ENCODE data around the gene ANKRD27.
"Not testable (repeated sequence)": the region's sequence is repeated elsewhere in the genome, so short reads cannot be mapped to it uniquely, and the experiment has no call there.

ANKRD27 gene

GRCh38 chr19:32606289-32606688 lies 68.7 kb downstream of the ANKRD27 start:
- DNase-seq (ENCODE audit: low read depth in 1 of 2, low spot score in 1 of 2), result no peak

GRCh38 chr19:32605544-32605943 lies 69.4 kb downstream of the ANKRD27 start:
- DNase-seq (ENCODE audit: low read depth in 1 of 2, low spot score in 1 of 2), result no peak

- DNase-seq (ENCODE audit: low read depth in 1 of 2, low spot score in 1 of 2), result no peak
Observed at GRCh38 chr19:32603961-32604360, 71.0 kb downstream of the ANKRD27 start.

- no peak for DNase-seq (ENCODE audit: low read depth in 1 of 2, low spot score in 1 of 2)
Observed at GRCh38 chr19:32599736-32600157, 75.2 kb downstream of the ANKRD27 start.

GRCh38 chr19:32599258-32599657 lies 75.7 kb downstream of the ANKRD27 start:
- DNase-seq (ENCODE audit: low read depth in 1 of 2, low spot score in 1 of 2), result no peak

GRCh38 chr19:32598022-32598421 lies 77.0 kb downstream of the ANKRD27 start:
- no peak for DNase-seq (ENCODE audit: low read depth in 1 of 2, low spot score in 1 of 2)

DNA sequence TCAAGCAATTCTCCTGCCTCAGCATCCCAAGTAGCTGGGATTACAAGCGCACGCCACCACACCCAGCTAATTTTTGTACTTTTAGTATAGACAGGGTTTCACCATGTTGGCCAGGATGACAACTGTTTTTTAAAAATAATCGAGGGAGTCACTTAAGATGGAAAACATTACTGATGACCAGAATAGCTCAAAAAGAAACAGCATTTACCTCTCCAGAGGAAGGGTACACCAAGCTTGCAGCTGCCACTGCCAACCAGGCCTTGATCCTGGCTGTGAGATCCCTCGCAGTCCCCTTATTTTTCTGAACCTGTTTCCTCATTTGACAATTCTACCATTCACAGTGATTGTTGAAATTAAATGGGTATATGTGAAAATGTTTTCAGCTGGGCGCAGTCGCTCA lies 79.5 kb downstream of the ANKRD27 start:
- DNase-seq (ENCODE audit: low read depth in 1 of 2, low spot score in 1 of 2), result no peak

DNA sequence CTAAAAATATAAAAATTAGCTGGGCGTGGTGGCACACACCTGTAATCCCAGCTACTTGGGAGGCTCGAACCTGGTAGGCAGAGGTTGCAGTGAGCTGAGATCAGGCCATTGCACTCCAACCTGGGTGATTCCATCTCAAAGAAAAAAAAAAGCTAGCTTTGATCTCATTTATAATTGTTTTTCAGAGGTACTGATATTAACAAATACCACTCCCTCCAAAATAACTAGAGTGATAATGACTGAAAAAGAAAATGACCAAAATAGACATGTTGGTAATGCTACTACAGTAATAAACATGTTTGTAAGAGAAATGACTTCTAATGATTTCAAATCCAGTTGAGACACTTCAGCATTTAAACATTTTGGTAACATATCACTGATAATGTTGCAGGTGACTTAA lies 81.0 kb downstream of the ANKRD27 start:
- no peak for DNase-seq (ENCODE audit: low read depth in 1 of 2, low spot score in 1 of 2)

DNA sequence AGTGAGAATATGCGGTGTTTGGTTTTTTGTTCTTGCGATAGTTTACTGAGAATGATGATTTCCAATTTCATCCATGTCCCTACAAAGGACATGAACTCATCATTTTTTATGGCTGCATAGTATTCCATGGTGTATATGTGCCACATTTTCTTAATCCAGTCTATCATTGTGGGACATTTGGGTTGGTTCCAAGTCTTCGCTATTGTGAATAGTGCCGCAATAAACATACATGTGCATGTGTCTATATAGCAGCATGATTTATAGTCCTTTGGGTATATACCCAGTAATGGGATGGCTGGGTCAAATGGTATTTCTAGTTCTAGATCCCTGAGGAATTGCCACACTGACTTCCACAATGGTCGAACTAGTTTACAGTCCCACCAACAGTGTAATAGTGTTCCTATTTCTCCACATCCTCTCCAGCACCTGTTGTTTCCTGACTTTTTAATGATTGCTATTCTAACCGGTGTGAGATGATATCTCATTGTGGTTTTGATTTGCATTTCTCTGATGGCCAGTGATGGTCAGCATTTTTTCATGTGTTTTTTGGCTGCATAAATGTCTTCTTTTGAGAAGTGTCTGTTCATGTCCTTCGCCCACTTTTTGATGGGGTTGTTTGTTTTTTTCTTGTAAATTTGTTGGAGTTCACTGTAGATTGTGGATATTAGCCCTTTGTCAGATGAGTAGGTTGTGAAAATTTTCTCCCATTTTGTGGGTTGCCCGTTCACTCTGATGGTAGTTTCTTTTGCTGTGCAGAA lies 87.1 kb downstream of the ANKRD27 start:
- not testable (repeated sequence) for DNase-seq (ENCODE audit: low read depth in 1 of 2, low spot score in 1 of 2)

- DNase-seq (ENCODE audit: low read depth in 1 of 2, low spot score in 1 of 2), result no peak
Observed at GRCh38 chr19:32581705-32582179, 93.2 kb downstream of the ANKRD27 start.

DNA sequence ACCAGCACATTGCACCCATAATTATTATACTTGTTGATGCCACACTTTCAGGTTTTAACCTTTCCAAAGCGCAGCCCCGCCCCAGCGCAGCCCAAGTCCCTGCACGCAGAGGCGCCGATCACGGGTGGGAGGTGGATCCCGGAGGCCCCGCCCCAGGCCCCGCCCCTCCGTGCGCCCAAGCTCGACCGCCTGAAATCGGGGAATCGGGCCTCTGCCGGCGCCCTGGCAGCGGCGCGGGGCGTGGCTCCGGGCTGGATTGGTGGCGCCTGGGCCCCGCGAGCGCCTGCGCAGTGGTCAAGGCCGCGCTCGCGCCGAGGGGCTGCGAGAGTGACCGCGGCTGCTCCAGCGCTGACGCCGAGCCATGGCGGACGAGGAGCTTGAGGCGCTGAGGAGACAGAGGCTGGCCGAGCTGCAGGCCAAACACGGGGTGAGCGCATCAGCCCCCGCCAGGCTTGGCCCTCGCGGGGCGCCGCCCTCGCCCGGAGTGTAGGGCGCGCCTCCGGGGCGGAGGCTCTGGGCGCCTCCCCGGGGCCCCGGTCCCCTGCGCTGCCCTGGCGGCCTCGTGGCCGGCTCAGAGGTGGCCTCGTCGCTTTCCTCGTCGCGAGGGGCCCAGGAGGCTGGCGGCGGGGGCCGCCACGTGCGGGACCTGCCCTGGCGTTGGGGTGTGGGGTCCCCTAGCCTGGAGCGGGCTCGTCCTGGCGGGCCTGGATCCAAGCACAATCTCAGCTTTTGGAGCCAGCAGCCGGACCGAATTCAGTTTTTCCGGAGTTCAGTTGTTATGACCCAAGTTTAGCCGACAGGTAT lies 93.9 kb downstream of the ANKRD27 start, which contains the start of gene PDCD5:
Gene PDCD5 (plus strand): TSS at position 290 of the 804 bp plus-strand sequence. CDS start 72 bp downstream, at position 362.
- DNase-seq (ENCODE audit: low read depth in 1 of 2, low spot score in 1 of 2), result peak; percentile 97

DNA sequence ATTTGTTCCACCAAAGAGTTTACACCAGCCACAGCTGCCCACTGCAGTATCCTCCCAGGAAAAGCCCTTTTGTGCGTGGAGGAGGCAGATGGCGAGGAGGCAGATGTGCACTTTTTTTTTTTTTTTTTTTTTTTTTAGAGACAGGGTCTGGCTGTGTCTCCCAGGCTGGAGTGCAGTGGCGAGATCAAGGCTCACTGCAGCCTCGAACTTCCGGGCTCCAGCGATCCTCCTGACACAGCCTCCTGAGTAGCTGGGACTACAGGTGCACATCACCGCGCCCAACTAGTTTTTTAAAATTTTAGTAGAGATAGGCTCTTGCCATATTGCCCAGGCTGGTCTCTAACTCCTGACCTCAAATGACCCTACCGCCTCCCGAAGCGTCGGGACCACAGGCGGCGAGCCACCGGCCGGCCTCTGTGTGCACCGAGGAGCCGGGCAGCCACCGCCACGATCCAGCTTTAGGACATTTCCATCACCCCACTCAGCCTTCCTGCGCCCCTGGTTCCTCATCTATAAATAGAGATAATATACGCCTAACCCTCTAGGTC lies 94.6 kb downstream of the ANKRD27 start:
- DNase-seq (ENCODE audit: low read depth in 1 of 2, low spot score in 1 of 2), result no peak

DNA sequence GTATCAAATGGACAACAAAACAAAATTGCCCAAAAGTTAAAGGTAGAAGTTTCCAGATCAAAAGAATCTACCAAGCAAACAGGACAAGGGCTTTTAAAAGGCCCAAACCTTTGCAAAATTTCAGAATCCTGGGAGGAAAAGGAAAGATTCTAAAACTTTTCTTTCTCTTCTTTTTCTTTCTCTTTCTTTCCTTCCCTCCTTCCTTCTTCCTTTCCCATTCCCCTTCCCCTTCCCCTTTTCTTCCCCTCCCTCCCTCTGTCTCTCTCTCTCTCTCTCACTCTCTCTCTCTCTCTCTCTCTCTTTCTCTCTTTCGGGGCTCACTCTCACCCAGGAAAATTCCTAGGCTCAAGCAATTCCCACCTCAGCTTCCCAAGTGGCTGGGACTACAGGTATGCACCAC lies 98.2 kb downstream of the ANKRD27 start:
- DNase-seq (ENCODE audit: low read depth in 1 of 2, low spot score in 1 of 2), result no peak

DNA sequence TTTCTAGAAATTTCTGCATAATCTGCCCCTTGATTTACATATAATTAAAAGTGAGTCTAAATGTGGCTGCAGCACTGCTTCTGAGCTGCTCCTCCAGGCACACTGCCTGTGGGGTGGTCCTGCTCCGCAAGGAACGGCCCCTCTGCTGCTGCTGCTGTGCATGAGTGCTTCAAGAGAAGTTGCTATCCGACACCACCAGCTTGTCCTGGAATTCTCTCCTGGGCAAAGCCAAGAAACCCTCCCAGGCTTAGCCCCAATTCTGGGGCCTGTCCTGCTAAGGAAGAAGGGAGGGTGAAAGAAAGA lies 101.5 kb downstream of the ANKRD27 start:
- no peak for DNase-seq (ENCODE audit: low read depth in 1 of 2, low spot score in 1 of 2)

GRCh38 chr19:32572700-32573491 lies 102.1 kb downstream of the ANKRD27 start:
- not testable (repeated sequence) for DNase-seq (ENCODE audit: low read depth in 1 of 2, low spot score in 1 of 2)

DNA sequence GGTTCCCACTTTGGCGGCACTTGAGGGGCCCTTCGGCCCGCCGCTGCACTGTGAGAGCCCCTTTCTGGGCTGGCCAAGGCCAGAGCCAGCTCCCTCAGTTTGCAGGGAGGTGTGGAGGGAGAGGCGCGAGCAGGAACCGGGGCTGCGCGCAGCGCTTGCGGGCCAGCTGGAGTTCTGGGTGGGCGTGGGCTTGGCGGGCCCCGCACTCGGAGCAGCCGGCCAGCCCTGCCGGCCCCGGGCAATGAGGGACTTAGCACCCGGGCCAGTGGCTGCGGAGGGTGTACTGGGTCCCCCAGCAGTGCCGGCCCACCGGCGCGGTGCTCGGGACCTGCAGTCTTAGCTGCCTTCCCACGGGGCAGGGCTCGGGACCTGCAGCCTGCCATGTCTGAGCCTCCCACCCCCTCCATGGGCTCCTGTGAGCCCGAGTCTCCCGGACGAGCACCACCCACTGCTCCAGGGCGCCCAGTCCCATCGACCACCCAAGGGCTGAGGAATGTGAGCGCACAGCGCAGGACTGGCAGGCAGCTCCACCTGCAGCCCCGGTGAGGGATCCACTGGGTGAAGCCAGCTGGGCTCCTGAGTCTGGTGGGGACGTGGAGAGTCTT lies 103.4 kb downstream of the ANKRD27 start:
- DNase-seq (ENCODE audit: low read depth in 1 of 2, low spot score in 1 of 2), result not testable (repeated sequence)

- peak in 1 of 2 donors; percentile 14 for DNase-seq (ENCODE audit: low read depth in 1 of 2, low spot score in 1 of 2)
Observed at GRCh38 chr19:32570081-32570785, 104.7 kb downstream of the ANKRD27 start.

GRCh38 chr19:32567486-32567885 lies 107.5 kb downstream of the ANKRD27 start:
- DNase-seq (ENCODE audit: low read depth in 1 of 2, low spot score in 1 of 2), result no peak

DNA sequence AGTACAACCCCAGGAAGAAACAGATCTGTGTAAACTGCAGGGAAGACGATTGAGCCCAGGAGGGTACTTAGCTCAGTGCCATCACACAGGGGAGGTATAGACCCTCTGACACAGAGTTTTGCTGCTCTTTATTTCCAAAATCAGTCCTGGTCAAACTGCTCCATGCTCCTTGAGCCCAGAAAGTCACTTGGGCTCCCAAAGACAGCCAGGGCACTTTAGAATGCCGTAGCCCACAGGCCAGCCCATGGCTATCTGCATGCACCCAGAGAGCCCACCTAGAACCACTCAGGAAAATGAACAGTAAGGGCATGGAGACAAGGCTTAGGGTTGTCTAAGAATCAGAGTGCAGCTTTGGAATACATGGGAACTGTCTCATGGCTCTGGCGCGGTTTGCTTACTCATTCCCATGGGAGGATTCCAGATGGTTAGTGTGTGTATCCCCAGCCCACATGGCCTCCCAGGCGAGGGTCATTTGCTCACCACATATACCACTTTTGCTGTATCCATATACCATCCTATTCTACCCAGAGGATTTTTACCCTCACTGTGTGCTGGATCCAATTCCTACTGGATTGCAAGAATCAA lies 108.6 kb downstream of the ANKRD27 start:
- DNase-seq (ENCODE audit: low read depth in 1 of 2, low spot score in 1 of 2), result no peak

GRCh38 chr19:32563761-32564160 lies 111.2 kb downstream of the ANKRD27 start:
- DNase-seq (ENCODE audit: low read depth in 1 of 2, low spot score in 1 of 2), result no peak

Data from activated T-helper 1 cell treated with anti-CD3 and anti-CD28 coated beads, Interleukin-2, amount 50 U/mL, for 16 hours (primary cell).